Smooth muscle cell (in vitro differentiated cells): Measurements from ENCODE around the gene KIF5C. TPM values are rescaled to one million over a fixed set of nuclear protein-coding genes. Genes with fewer than 3 reads are reported as not detected.
A peak's percentile ranks its signal among the peaks of the same experiment; 100 is the strongest.

Experiments used
- DNase-seq: peaks from one replicate; lab custom pipeline; 2025; ENCODE audit not compliant: unreplicated experiment; lab: John Stamatoyannopoulos, UW
- H2AFZ ChIP-seq: fragments of 200-600 bp; sonication (generic); 2 replicates; pipeline ENCODE4 v1.6.0; 2016; ENCODE audit warnings: antibody characterized with exemption, low read depth, mild to moderate bottlenecking
- H3F3A ChIP-seq: fragments of 200-600 bp; sonication (generic); 2 replicates; pipeline ENCODE4 v1.6.0; 2017; ENCODE audit warnings: antibody characterized with exemption, low read depth
- H3K27ac ChIP-seq: fragments of 200-600 bp; sonication (generic); 2 replicates; pipeline ENCODE4 v1.5.1; 2016; ENCODE audit warnings: low read depth, mild to moderate bottlenecking
- H3K27me3 ChIP-seq: fragments of 200-600 bp; sonication (generic); 2 replicates; pipeline ENCODE4 v1.6.1; 2016; ENCODE audit warnings: low read depth, mild to moderate bottlenecking
- H3K36me3 ChIP-seq: fragments of 200-600 bp; sonication (generic); 2 replicates; pipeline ENCODE4 v1.5.1; 2016; ENCODE audit warnings: low read depth
- H3K4me1 ChIP-seq: fragments of 200-600 bp; sonication (generic); 2 replicates; pipeline ENCODE4 v1.5.1; 2016; ENCODE audit warnings: low read depth
- H3K4me2 ChIP-seq: fragments of 200-600 bp; sonication (generic); 2 replicates; pipeline ENCODE4 v1.6.0; 2016; ENCODE audit warnings: mild to moderate bottlenecking
- H3K4me3 ChIP-seq: fragments of 200-600 bp; sonication (generic); 2 replicates; pipeline ENCODE4 v1.5.1; 2016; ENCODE audit warnings: mild to moderate bottlenecking
- H3K79me2 ChIP-seq: fragments of 200-600 bp; sonication (generic); 2 replicates; pipeline ENCODE4 v1.6.0; 2016; ENCODE audit warnings: low read depth, mild to moderate bottlenecking
- H3K9ac ChIP-seq: fragments of 200-600 bp; sonication (generic); 2 replicates; pipeline ENCODE4 v1.6.0; 2016; ENCODE audit warnings: low read depth
- H3K9me3 ChIP-seq: fragments of 200-600 bp; sonication (generic); replicated peaks from 2 replicates; pipeline ENCODE4 v1.5.1; 2016; ENCODE audit warnings: low read depth
- H4K20me1 ChIP-seq: fragments of 200-600 bp; sonication (generic); 2 replicates; pipeline ENCODE4 v1.6.0; 2016; ENCODE audit warnings: low read depth
- CTCF ChIP-seq: fragments of 200-600 bp; sonication (generic); IDR thresholded peaks from 2 replicates; pipeline ENCODE4 v1.5.1; 2017; ENCODE audit warnings: borderline replicate concordance, mild to moderate bottlenecking, antibody characterized with exemption; ENCODE audit not compliant: insufficient read depth, poor library complexity, severe bottlenecking
- WGBS: methylation state at CpG from one replicate; pipeline ENCODE4 v1.1.7; 2016; ENCODE audit warnings: low lambda C conversion rate; 5-methylcytosine and 5-hydroxymethylcytosine counted together
- polyA plus RNA-seq: library from polyadenylated mRNA; unstranded; fragments of >200 nt; fragmentation: Nextera tagmentation; extraction: Ambion mirVana; gene quantifications from 2 replicates; pipeline ENCODE4 v1.2.1, GENCODE V29; 2016
- total RNA-seq: library from RNA; depleted of rRNA; stranded (reverse); fragments of >200 nt; gene quantifications from 2 replicates; pipeline ENCODE4 v1.2.3, GENCODE V29; 2014

KIF5C gene
- total and polyA plus RNA-seq, 2 experiments from 2014 or later, result 0.09 to 1.4 TPM

- H3K9ac ChIP-seq, result no peak overlapping the region
- H3K9me3 ChIP-seq, result no peaks in the 10 kb centered on the region
- no peak overlapping the region for H3K4me2 ChIP-seq
- no peak overlapping the region for H3K4me3 ChIP-seq
- H3K79me2 ChIP-seq, result no peaks in the 10 kb centered on the region
- 42% methylated on average over 2 of the region's 2 CpGs for WGBS
- no peaks in the 10 kb centered on the region for H3K36me3 ChIP-seq
- DNase-seq, result no peak
- H3F3A ChIP-seq, result no peaks in the 10 kb centered on the region
- no peak overlapping the region for H3K27ac ChIP-seq
- TF ChIP-seq CTCF, result no peak
- H2AFZ ChIP-seq, result peak overlapping the region; percentile 51
- peaks cover 15% of the 10 kb centered on the region for H3K4me1 ChIP-seq
- H3K27me3 ChIP-seq, result no peaks in the 10 kb centered on the region
- H4K20me1 ChIP-seq, result no peaks in the 10 kb centered on the region
Measured at GRCh38 chr2:148900350-148900837, 25.4 kb downstream of the KIF5C start.

GRCh38 chr2:148901142-148901541 is 26.1 kb downstream of the KIF5C start:
- H3K4me3 ChIP-seq, result no peak overlapping the region
- H3K4me2 ChIP-seq, result no peak overlapping the region
- WGBS, result 81% methylated on average over 1 of the region's 1 CpG
- no peaks in the 10 kb centered on the region for H4K20me1 ChIP-seq
- H3K4me1 ChIP-seq, result peaks cover 9% of the 10 kb centered on the region
- no peak overlapping the region for H3K9ac ChIP-seq
- H3F3A ChIP-seq, result no peaks in the 10 kb centered on the region
- H3K27me3 ChIP-seq, result no peaks in the 10 kb centered on the region
- no peak overlapping the region for H3K27ac ChIP-seq
- no peaks in the 10 kb centered on the region for H3K9me3 ChIP-seq
- no peak for DNase-seq
- no peak overlapping the region for H2AFZ ChIP-seq
- no peaks in the 10 kb centered on the region for H3K79me2 ChIP-seq
- no peak for TF ChIP-seq CTCF
- no peaks in the 10 kb centered on the region for H3K36me3 ChIP-seq

- H2AFZ ChIP-seq, result no peak overlapping the region
- no peaks in the 10 kb centered on the region for H3K9me3 ChIP-seq
- no peak overlapping the region for H3K4me3 ChIP-seq
- no peak for TF ChIP-seq CTCF
- H3K4me2 ChIP-seq, result no peak overlapping the region
- WGBS, result 100% methylated on average over 1 of the region's 1 CpG
- H3K27me3 ChIP-seq, result no peaks in the 10 kb centered on the region
- no peaks in the 10 kb centered on the region for H4K20me1 ChIP-seq
- DNase-seq, result no peak
- no peak overlapping the region for H3K9ac ChIP-seq
- no peaks in the 10 kb centered on the region for H3K79me2 ChIP-seq
- no peak overlapping the region for H3K27ac ChIP-seq
- no peaks in the 10 kb centered on the region for H3F3A ChIP-seq
- H3K36me3 ChIP-seq, result no peaks in the 10 kb centered on the region
- H3K4me1 ChIP-seq, result peaks cover 9% of the 10 kb centered on the region
Measured at GRCh38 chr2:148902798-148903197, 27.8 kb downstream of the KIF5C start.

GRCh38 chr2:148903294-148903693 is 28.3 kb downstream of the KIF5C start:
- Histone ChIP-seq H3K4me3 (no peak overlapping the region), H4K20me1 (no peaks in the 10 kb centered on the region), H3F3A (no peaks in the 10 kb centered on the region), H3K36me3 (no peaks in the 10 kb centered on the region), H3K9me3 (no peaks in the 10 kb centered on the region), H3K4me1 (peaks cover 9% of the 10 kb centered on the region), H3K27me3 (no peaks in the 10 kb centered on the region), H3K4me2 (no peak overlapping the region), H3K27ac (no peak overlapping the region), H2AFZ (no peak overlapping the region), H3K79me2 (no peaks in the 10 kb centered on the region), H3K9ac (no peak overlapping the region)
- DNase-seq, result no peak
- TF ChIP-seq CTCF, result no peak
- WGBS, result 71% methylated on average over 6 of the region's 6 CpGs
